NB4 (cell line): ENCODE data around the gene TMEM200A.

ENCODE experiments used
- DNase-seq: peaks from one replicate; pipeline ENCODE4 v3.0.0; 2010; ENCODE audit warnings: low read depth
- H3K4me3 ChIP-seq: one replicate; pipeline ENCODE4 v1.5.1; 2011; ENCODE audit warnings: mild to moderate bottlenecking, low read depth, low read length, moderate library complexity
- CTCF ChIP-seq: IDR thresholded peaks from one replicate; pipeline ENCODE4 v1.5.1; 2012; ENCODE audit warnings: low read depth, low read length
- MAX ChIP-seq: IDR thresholded peaks from 2 replicates; pipeline ENCODE4 v1.6.1; 2011; ENCODE audit warnings: low read depth, low read length
- MYC ChIP-seq: IDR thresholded peaks from 2 replicates; pipeline ENCODE4 v1.6.1; 2011; ENCODE audit warnings: low read depth, low read length
- POLR2A ChIP-seq: IDR thresholded peaks from 2 replicates; pipeline ENCODE4 v1.6.1; 2011; ENCODE audit warnings: mild to moderate bottlenecking; ENCODE audit not compliant: insufficient read length; ENCODE audit errors: extremely low read depth

TMEM200A gene

GRCh38 chr6:130379223-130379622 is 13.4 kb downstream of the TMEM200A start:
- DNase-seq: no peak

GRCh38 chr6:130381012-130381411 is 15.2 kb downstream of the TMEM200A start:
- no peak for DNase-seq
- no peak overlapping the region for H3K4me3 ChIP-seq
- no peak for TF ChIP-seq MYC
- TF ChIP-seq POLR2A: no peak
- no peak for TF ChIP-seq MAX
- TF ChIP-seq CTCF: no peak

More at GRCh38 chr6:130379223-130379622, 13.4 kb downstream of the TMEM200A start:
- no peak overlapping the region for H3K4me3 ChIP-seq
- TF ChIP-seq POLR2A (no peak), MYC (no peak), CTCF (no peak), MAX (no peak)

- TF ChIP-seq MAX (no peak), POLR2A (no peak), MYC (no peak), CTCF (no peak)
- no peak overlapping the region for H3K4me3 ChIP-seq
- DNase-seq: no peak
These were observed 15.9 kb downstream of the TMEM200A start for GRCh38 chr6:130381459-130382380.

GRCh38 chr6:130382872-130383490 is 17.2 kb downstream of the TMEM200A start:
- no peak for DNase-seq
- TF ChIP-seq POLR2A: no peak
- TF ChIP-seq CTCF: no peak
- no peak for TF ChIP-seq MYC
- no peak for TF ChIP-seq MAX
- no peak overlapping the region for H3K4me3 ChIP-seq

- no peak for DNase-seq
- H3K4me3 ChIP-seq: no peak overlapping the region
- TF ChIP-seq MYC: no peak
- no peak for TF ChIP-seq CTCF
- TF ChIP-seq MAX: no peak
- no peak for TF ChIP-seq POLR2A
These were observed 19.4 kb downstream of the TMEM200A start for GRCh38 chr6:130385064-130385695.
